Body of pancreas (tissue), 4 donors: Measurements from ENCODE around the gene NCF1.
"Not testable (repeated sequence)": the region's sequence is repeated elsewhere in the genome, so short reads cannot be mapped to it uniquely, and the experiment has no call there.

ENCODE experiments used
- POLR2A ChIP-seq, 3 donors: fragments of 450-650 bp; IDR thresholded peaks; one replicate each; pipeline ENCODE4 v1.6.1; 2016; ENCODE audit warnings: antibody characterized with exemption in 3 of 3, mild to moderate bottlenecking in 2 of 3
- TF ChIP-seq, protein P1 (sequence below), 7 experiments: fragments of 450-650 bp in 4 of 7; fragments of 200-600 bp in 3 of 7; sonication (generic) in 3 of 7; IDR thresholded peaks; one replicate each; pipeline ENCODE4 v1.5.1; 2016 to 2019; ENCODE audit warnings: antibody characterized with exemption in 7 of 7

DNA sequence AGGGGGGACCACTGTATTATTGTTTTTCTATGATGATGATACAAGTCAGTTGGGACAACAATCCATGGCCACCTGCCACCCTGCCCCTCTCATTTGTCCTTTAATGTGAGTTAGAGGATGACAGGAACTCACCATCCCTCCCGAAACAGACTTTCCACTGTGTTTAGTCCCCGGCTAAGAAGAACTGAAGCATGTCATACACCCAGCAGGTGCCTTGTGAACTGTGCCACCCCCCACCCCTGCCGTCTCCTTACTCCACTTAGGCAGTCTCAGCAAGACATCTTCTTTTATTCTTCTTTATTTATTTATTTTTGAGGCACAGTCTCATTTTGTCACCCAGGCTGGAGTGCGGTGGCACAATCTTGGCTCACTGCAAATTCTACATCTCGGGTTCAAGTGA is 47.4 kb downstream of the NCF1 start:
- TF ChIP-seq, protein P1, sequence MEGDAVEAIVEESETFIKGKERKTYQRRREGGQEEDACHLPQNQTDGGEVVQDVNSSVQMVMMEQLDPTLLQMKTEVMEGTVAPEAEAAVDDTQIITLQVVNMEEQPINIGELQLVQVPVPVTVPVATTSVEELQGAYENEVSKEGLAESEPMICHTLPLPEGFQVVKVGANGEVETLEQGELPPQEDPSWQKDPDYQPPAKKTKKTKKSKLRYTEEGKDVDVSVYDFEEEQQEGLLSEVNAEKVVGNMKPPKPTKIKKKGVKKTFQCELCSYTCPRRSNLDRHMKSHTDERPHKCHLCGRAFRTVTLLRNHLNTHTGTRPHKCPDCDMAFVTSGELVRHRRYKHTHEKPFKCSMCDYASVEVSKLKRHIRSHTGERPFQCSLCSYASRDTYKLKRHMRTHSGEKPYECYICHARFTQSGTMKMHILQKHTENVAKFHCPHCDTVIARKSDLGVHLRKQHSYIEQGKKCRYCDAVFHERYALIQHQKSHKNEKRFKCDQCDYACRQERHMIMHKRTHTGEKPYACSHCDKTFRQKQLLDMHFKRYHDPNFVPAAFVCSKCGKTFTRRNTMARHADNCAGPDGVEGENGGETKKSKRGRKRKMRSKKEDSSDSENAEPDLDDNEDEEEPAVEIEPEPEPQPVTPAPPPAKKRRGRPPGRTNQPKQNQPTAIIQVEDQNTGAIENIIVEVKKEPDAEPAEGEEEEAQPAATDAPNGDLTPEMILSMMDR (IDR thresholded peaks at IDR 0.05): not testable (repeated sequence)
- TF ChIP-seq POLR2A (IDR thresholded peaks at IDR 0.05): not testable (repeated sequence)
